GM19467 (cell line): ENCODE results near the gene OR5H2.

Experiments used
- ATAC-seq: cut with Tn5 transposase; IDR thresholded peaks from one replicate; pipeline ENCODE4 v1.9.1; 2021; ENCODE audit warnings: mild to moderate bottlenecking, moderate library complexity; ENCODE audit not compliant: unreplicated experiment

The OR5H2 gene

GRCh38 chr3:98329392-98330124, 47.3 kb downstream of the OR5H2 start:
- peak; percentile 56 for ATAC-seq

- ATAC-seq, result no peak
These were observed 49.0 kb downstream of the OR5H2 start for GRCh38 chr3:98331329-98331728.
